Peyer's patch (tissue), 4 donors: ENCODE measurements around the gene JCAD.

Experiments
- POLR2A ChIP-seq, 2 donors: fragments of 450-650 bp; IDR thresholded peaks; one replicate each; pipeline ENCODE4 v1.5.1; 2017; ENCODE audit warnings: antibody characterized with exemption in 2 of 2, mild to moderate bottlenecking in 2 of 2, moderate library complexity in 2 of 2
- TF ChIP-seq, protein P1 (sequence below), 6 experiments: fragments of 450-650 bp in 4 of 6; fragments of 200-600 bp in 2 of 6; sonication (generic) in 1 of 6; IDR thresholded peaks; one replicate each; pipeline ENCODE4 v1.5.1; 2017 to 2019; ENCODE audit warnings: antibody characterized with exemption in 6 of 6, mild to moderate bottlenecking in 3 of 6, moderate library complexity in 1 of 6

DNA sequence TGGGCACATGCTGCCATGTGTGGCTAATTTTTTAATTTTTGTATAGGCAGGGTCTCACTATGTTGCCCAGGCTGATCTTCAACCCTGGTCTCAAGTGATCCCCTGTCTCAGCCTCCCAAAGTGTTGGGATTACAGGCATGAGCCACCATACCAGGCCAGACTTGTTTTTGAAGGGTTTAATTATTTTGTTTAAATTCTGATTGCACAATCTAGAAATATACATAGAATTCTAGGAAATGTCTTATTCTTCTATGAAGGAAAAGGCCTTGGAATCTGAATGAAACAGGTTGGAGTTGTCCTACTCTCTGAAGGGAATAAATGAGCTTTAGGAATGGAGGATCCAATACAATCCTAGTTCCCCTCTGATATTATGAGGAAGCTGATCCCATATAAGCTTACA is 15.5 kb upstream of the JCAD start:
- TF ChIP-seq, protein P1, sequence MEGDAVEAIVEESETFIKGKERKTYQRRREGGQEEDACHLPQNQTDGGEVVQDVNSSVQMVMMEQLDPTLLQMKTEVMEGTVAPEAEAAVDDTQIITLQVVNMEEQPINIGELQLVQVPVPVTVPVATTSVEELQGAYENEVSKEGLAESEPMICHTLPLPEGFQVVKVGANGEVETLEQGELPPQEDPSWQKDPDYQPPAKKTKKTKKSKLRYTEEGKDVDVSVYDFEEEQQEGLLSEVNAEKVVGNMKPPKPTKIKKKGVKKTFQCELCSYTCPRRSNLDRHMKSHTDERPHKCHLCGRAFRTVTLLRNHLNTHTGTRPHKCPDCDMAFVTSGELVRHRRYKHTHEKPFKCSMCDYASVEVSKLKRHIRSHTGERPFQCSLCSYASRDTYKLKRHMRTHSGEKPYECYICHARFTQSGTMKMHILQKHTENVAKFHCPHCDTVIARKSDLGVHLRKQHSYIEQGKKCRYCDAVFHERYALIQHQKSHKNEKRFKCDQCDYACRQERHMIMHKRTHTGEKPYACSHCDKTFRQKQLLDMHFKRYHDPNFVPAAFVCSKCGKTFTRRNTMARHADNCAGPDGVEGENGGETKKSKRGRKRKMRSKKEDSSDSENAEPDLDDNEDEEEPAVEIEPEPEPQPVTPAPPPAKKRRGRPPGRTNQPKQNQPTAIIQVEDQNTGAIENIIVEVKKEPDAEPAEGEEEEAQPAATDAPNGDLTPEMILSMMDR (IDR thresholded peaks at IDR 0.05): no peak
- no peak for TF ChIP-seq POLR2A (IDR thresholded peaks at IDR 0.05)
